GM18909 (cell line): ENCODE measurements around the gene AGAP1.

ENCODE experiments used
- ATAC-seq: cut with Tn5 transposase; IDR thresholded peaks from one replicate; pipeline ENCODE4 v1.9.1; 2021; ENCODE audit warnings: mild to moderate bottlenecking; ENCODE audit not compliant: unreplicated experiment, poor library complexity

The AGAP1 gene

GRCh38 chr2:235563056-235563910 is 69.4 kb downstream of the AGAP1 start:
- ATAC-seq = no peak

GRCh38 chr2:235564066-235564465 is 70.2 kb downstream of the AGAP1 start:
- no peak for ATAC-seq

- no peak for ATAC-seq
Observed at GRCh38 chr2:235564884-235565530, 71.2 kb downstream of the AGAP1 start.

GRCh38 chr2:235566415-235566814 is 72.6 kb downstream of the AGAP1 start:
- ATAC-seq = no peak

GRCh38 chr2:235566931-235567495 is 73.2 kb downstream of the AGAP1 start:
- ATAC-seq = no peak

GRCh38 chr2:235567842-235568241 is 74.0 kb downstream of the AGAP1 start:
- no peak for ATAC-seq

- no peak for ATAC-seq
Observed at GRCh38 chr2:235568431-235568830, 74.6 kb downstream of the AGAP1 start.

- no peak for ATAC-seq
Observed at GRCh38 chr2:235569837-235570236, 76.0 kb downstream of the AGAP1 start.

GRCh38 chr2:235570256-235570655 is 76.4 kb downstream of the AGAP1 start:
- no peak for ATAC-seq

GRCh38 chr2:235570966-235571692 is 77.3 kb downstream of the AGAP1 start:
- no peak for ATAC-seq

- ATAC-seq = no peak
Observed at GRCh38 chr2:235572592-235572991, 78.7 kb downstream of the AGAP1 start.

GRCh38 chr2:235573331-235574221 is 79.7 kb downstream of the AGAP1 start:
- ATAC-seq = no peak

GRCh38 chr2:235575431-235575830 is 81.6 kb downstream of the AGAP1 start:
- no peak for ATAC-seq

- ATAC-seq = no peak
Observed at GRCh38 chr2:235575904-235576303, 82.1 kb downstream of the AGAP1 start.

- ATAC-seq = no peak
Observed at GRCh38 chr2:235576337-235576910, 82.6 kb downstream of the AGAP1 start.

- ATAC-seq = no peak
Observed at GRCh38 chr2:235577404-235578330, 83.8 kb downstream of the AGAP1 start.

- no peak for ATAC-seq
Observed at GRCh38 chr2:235579128-235579527, 85.3 kb downstream of the AGAP1 start.

- no peak for ATAC-seq
Observed at GRCh38 chr2:235580426-235581157, 86.7 kb downstream of the AGAP1 start.
